Parathyroid adenoma (tissue), 2 donors: Measurements from ENCODE around the gene SYNPO2L.

Source experiments
- H2AFZ ChIP-seq: fragments of 300-600 bp; sonication (generic); one replicate; pipeline ENCODE4 v1.7.0; 2017; ENCODE audit warnings: antibody characterized with exemption, mild to moderate bottlenecking
- H3K27ac ChIP-seq: fragments of 300-600 bp; sonication (generic); one replicate; pipeline ENCODE4 v1.7.0; 2017
- H3K27me3 ChIP-seq: fragments of 300-600 bp; sonication (generic); one replicate; pipeline ENCODE4 v1.7.0; 2017; ENCODE audit warnings: low read length; ENCODE audit not compliant: control insufficient read depth, insufficient read depth
- H3K36me3 ChIP-seq: fragments of 300-600 bp; sonication (generic); one replicate; pipeline ENCODE4 v1.7.0; 2017; ENCODE audit warnings: low read length; ENCODE audit not compliant: control insufficient read depth, insufficient read depth
- H3K4me1 ChIP-seq: fragments of 300-600 bp; sonication (generic); one replicate; pipeline ENCODE4 v1.7.0; 2017; ENCODE audit warnings: control low read depth
- H3K4me2 ChIP-seq: fragments of 300-600 bp; sonication (generic); one replicate; pipeline ENCODE4 v1.7.0; 2017; ENCODE audit warnings: low read length
- H3K4me3 ChIP-seq: fragments of 300-600 bp; sonication (generic); one replicate; pipeline ENCODE4 v1.7.0; 2017; ENCODE audit warnings: low read depth, low read length
- H3K79me2 ChIP-seq: fragments of 300-600 bp; sonication (generic); one replicate; pipeline ENCODE4 v1.7.0; 2017; ENCODE audit warnings: control low read depth
- H3K9ac ChIP-seq: fragments of 300-600 bp; sonication (generic); one replicate; pipeline ENCODE4 v1.7.0; 2017; ENCODE audit warnings: mild to moderate bottlenecking
- H3K9me3 ChIP-seq: fragments of 300-600 bp; sonication (generic); one replicate; pipeline ENCODE4 v1.7.0; 2017; ENCODE audit warnings: low read length; ENCODE audit not compliant: control insufficient read depth
- CTCF ChIP-seq: fragments of 300-600 bp; sonication (generic); IDR thresholded peaks from one replicate; pipeline ENCODE4 v1.7.0; 2017; ENCODE audit warnings: antibody characterized with exemption, mild to moderate bottlenecking
- donor health status: primary hyperparathyroidism.

SYNPO2L gene

GRCh38 chr10:73639286-73639685, 16.5 kb downstream of the SYNPO2L start:
- Histone ChIP-seq H3K4me2 (no peak overlapping the region), H3K9ac (no peak overlapping the region), H3K4me3 (no peak overlapping the region), H3K27me3 (no peaks in the 10 kb centered on the region), H3K4me1 (peaks cover 4% of the 10 kb centered on the region), H3K79me2 (no peaks in the 10 kb centered on the region), H3K9me3 (no peaks in the 10 kb centered on the region), H2AFZ (no peak overlapping the region), H3K27ac (no peak overlapping the region), H3K36me3 (no peaks in the 10 kb centered on the region)
- no peak for TF ChIP-seq CTCF

- Histone ChIP-seq H3K9ac (no peak overlapping the region), H3K4me1 (no peaks in the 10 kb centered on the region), H3K9me3 (no peaks in the 10 kb centered on the region), H3K27me3 (no peaks in the 10 kb centered on the region), H3K79me2 (no peaks in the 10 kb centered on the region), H3K4me2 (no peak overlapping the region), H3K36me3 (no peaks in the 10 kb centered on the region), H2AFZ (no peak overlapping the region), H3K27ac (no peak overlapping the region), H3K4me3 (no peak overlapping the region)
- TF ChIP-seq CTCF, result no peak
Observed at GRCh38 chr10:73635781-73636180, 20.0 kb downstream of the SYNPO2L start.

- TF ChIP-seq CTCF, result no peak
- no peaks in the 10 kb centered on the region for H3K36me3 ChIP-seq
- no peaks in the 10 kb centered on the region for H3K79me2 ChIP-seq
- no peaks in the 10 kb centered on the region for H3K9me3 ChIP-seq
- no peaks in the 10 kb centered on the region for H3K27me3 ChIP-seq
- H3K4me1 ChIP-seq, result no peaks in the 10 kb centered on the region
- H2AFZ ChIP-seq, result no peak overlapping the region
- H3K4me3 ChIP-seq, result no peak overlapping the region
- no peak overlapping the region for H3K4me2 ChIP-seq
- no peak overlapping the region for H3K27ac ChIP-seq
- no peak overlapping the region for H3K9ac ChIP-seq
Observed at GRCh38 chr10:73634421-73634820, 21.4 kb downstream of the SYNPO2L start.

DNA sequence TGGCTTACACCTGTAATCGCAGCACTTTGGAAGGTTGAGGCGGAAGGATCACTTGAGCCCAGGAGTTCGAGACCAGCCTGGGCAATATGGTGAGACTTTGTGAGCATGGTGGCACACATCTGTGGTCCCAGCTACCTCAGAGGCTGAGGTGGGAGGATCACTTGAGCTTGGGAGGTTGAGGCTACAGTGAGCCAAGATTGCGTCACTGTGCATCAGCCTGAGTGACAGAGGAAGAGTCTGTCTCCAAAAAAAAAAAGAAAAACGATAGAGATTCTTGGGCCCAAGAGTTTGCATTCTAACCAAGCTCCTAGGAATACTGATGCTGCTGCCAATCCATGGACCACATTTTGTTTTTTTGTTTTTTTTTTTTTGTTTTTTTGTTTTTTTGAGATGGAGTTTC, 26.7 kb downstream of the SYNPO2L start:
- TF ChIP-seq CTCF, result no peak
- Histone ChIP-seq H3K4me1 (peaks cover 7% of the 10 kb centered on the region), H3K36me3 (no peaks in the 10 kb centered on the region), H3K79me2 (peaks cover 2% of the 10 kb centered on the region), H3K9me3 (no peaks in the 10 kb centered on the region), H3K4me3 (no peak overlapping the region), H3K4me2 (no peak overlapping the region), H3K27me3 (no peaks in the 10 kb centered on the region), H3K27ac (no peak overlapping the region), H2AFZ (no peak overlapping the region), H3K9ac (no peak overlapping the region)

DNA sequence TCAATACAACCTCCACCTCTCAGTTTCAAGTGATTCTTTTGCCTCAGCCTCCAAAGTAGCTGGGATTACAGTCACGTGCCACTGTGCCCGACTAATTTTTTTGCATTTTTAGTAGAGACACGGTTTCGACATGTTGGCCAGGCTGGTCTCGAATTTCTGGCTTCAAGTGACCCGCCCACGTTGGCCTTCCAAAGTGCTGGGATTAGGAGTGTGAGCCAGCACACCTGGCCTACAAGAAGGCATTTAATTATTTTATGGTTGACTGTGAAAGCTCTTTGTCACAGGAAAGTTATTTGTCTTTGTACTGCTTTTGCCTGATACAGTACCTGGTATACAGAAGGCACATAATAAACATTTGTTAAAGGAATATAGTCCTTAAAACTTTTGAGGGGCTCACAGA, 27.4 kb downstream of the SYNPO2L start:
- no peaks in the 10 kb centered on the region for H3K9me3 ChIP-seq
- no peak for TF ChIP-seq CTCF
- H3K27ac ChIP-seq, result no peak overlapping the region
- H3K4me1 ChIP-seq, result peaks cover 7% of the 10 kb centered on the region
- H2AFZ ChIP-seq, result no peak overlapping the region
- H3K4me2 ChIP-seq, result no peak overlapping the region
- H3K27me3 ChIP-seq, result no peaks in the 10 kb centered on the region
- H3K36me3 ChIP-seq, result no peaks in the 10 kb centered on the region
- peaks cover 2% of the 10 kb centered on the region for H3K79me2 ChIP-seq
- H3K4me3 ChIP-seq, result no peak overlapping the region
- no peak overlapping the region for H3K9ac ChIP-seq
